CD4-positive, alpha-beta T cell (primary cell): ENCODE results near the gene SH3RF2. TPM values are rescaled to one million over a fixed set of nuclear protein-coding genes. Genes with fewer than 3 reads are reported as not detected.

Source experiments
- ATAC-seq: fragments of 200-7000 bp; cut with Tn5 transposase; one replicate; pipeline ENCODE4 v1.10.0; 2022; ENCODE audit warnings: mild to moderate bottlenecking; ENCODE audit not compliant: poor library complexity
- CTCF ChIA-PET: fragments of 350-600 bp; sonication (Branson Sonifier 250); formaldehyde crosslinking; loops from one replicate; lab custom pipeline; 2021; ENCODE audit warnings: antibody characterized with exemption, inconsistent platforms; lab: Charles Lee
- POLR2A ChIA-PET: fragments of 350-600 bp; sonication (Branson Sonifier 250); formaldehyde crosslinking; loops from one replicate; lab custom pipeline; 2021; ENCODE audit warnings: antibody characterized with exemption, inconsistent platforms; lab: Charles Lee
- DNase-seq, 14 experiments: peaks; one replicate each; pipeline ENCODE4 v3.0.0-alpha.2; 2013 to 2020; ENCODE audit warnings: mixed read lengths in 2 of 14
- H3K27ac ChIP-seq, 2 donors: one replicate each; pipeline versions ENCODE4 v1.5.1 to v1.7.0; 2013; ENCODE audit warnings: low read length in 2 of 2, low read depth in 1 of 2, mild to moderate bottlenecking in 1 of 2
- H3K27me3 ChIP-seq, 2 experiments: 1 replicate in 1 of 2; 2 replicates in 1 of 2; pipeline versions ENCODE4 v1.6.1 to v1.7.0; 2013; ENCODE audit warnings: low read length in 2 of 2, control low read depth in 1 of 2, mild to moderate bottlenecking in 1 of 2, moderate library complexity in 1 of 2; ENCODE audit not compliant: insufficient read depth in 2 of 2, control insufficient read depth in 1 of 2
- H3K36me3 ChIP-seq: one replicate; pipeline ENCODE4 v1.6.1; 2013; ENCODE audit warnings: low read length, control low read depth; ENCODE audit not compliant: insufficient read depth
- H3K4me1 ChIP-seq: one replicate; pipeline ENCODE4 v1.6.1; 2013; ENCODE audit warnings: low read length, control low read depth; ENCODE audit not compliant: insufficient read depth
- H3K4me3 ChIP-seq: one replicate; pipeline ENCODE4 v1.5.1; 2013; ENCODE audit warnings: mild to moderate bottlenecking, low read length, moderate library complexity
- H3K9me3 ChIP-seq, 2 experiments: 1 replicate in 1 of 2; 2 replicates in 1 of 2; pipeline versions ENCODE4 v1.6.1 to v1.7.0; 2013; ENCODE audit warnings: low read length in 2 of 2, mild to moderate bottlenecking in 2 of 2, control low read depth in 1 of 2, moderate library complexity in 1 of 2; ENCODE audit not compliant: control insufficient read depth in 1 of 2, insufficient read depth in 1 of 2
- H3K27ac Mint-ChIP-seq: one replicate; pipeline ENCODE4 v1.8.0; 2020; ENCODE audit warnings: mixed read lengths
- H3K27me3 Mint-ChIP-seq: one replicate; pipeline ENCODE4 v1.8.0; 2021; ENCODE audit warnings: mixed read lengths
- H3K36me3 Mint-ChIP-seq: one replicate; pipeline ENCODE4 v1.8.0; 2021; ENCODE audit warnings: low read depth, mixed read lengths
- H3K4me1 Mint-ChIP-seq: one replicate; pipeline ENCODE4 v1.8.0; 2021; ENCODE audit warnings: low read depth, mixed read lengths
- H3K4me3 Mint-ChIP-seq: one replicate; pipeline ENCODE4 v1.8.0; 2020; ENCODE audit warnings: mild to moderate bottlenecking, mixed read lengths
- H3K9me3 Mint-ChIP-seq: one replicate; pipeline ENCODE4 v1.8.0; 2020; ENCODE audit warnings: mixed read lengths
- CTCF ChIP-seq: fragments of 200-600 bp; IDR thresholded peaks from one replicate; pipeline ENCODE4 v1.8.0; 2022; ENCODE audit warnings: antibody characterized with exemption, mild to moderate bottlenecking
- intact Hi-C, 2 experiments: fragments of 100-400 bp; cut with DNase I in 1 of 2; cut with micrococcal nuclease in 1 of 2; formaldehyde crosslinking; loops; one replicate each; pipeline versions ENCODE4 v1.15.1 to v1.9.0; 2023 to 2025; cut with DNase I, micrococcal nuclease
- total RNA-seq, 174 experiments: library from RNA in 2 of 174; stranded (reverse) in 2 of 174; gene quantifications; one replicate each; pipeline ENCODE4 v1.2.3 and lab custom pipeline; 2021 to 2026

SH3RF2 gene
- total RNA-seq, 2 experiments from 2014 or later: 0.11 to 0.42 TPM

DNA sequence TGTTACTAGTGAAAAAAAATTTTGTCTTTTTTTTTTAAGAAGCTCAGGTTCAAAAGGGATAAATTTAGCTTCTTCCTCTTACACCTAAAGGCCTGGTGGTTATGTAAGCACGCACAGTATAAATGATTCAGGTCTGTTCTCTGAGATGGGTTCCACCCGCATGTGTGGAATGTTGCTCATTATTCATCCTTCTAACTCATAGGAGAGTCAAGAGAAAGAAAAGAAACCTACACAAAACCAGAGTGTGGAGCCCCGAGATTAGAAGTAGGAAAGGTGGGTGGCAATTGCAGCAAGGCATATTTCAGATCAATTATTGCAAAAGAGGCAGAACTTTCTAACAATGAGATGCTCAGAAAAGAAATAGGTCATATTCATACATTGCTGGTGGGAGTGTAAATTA, 155.5 kb downstream of the SH3RF2 start:
- POLR2A ChIA-PET: no interaction called here
- no peak for TF ChIP-seq CTCF
- Histone ChIP-seq H3K36me3 (no peaks in the 10 kb centered on the region), H3K27ac (no peak overlapping the region), H3K9me3 (no peaks in the 10 kb centered on the region), H3K27me3 (no peaks in the 10 kb centered on the region), H3K4me3 (no peak overlapping the region), H3K4me1 (no peaks in the 10 kb centered on the region)
- Mint-ChIP-seq H3K4me3 (no peak overlapping the region), H3K36me3 (no peaks in the 10 kb centered on the region), H3K9me3 (no peaks in the 10 kb centered on the region), H3K27ac (no peak overlapping the region), H3K4me1 (no peaks in the 10 kb centered on the region), H3K27me3 (no peaks in the 10 kb centered on the region)
- CTCF ChIA-PET: no interaction called here
- ATAC-seq: no peak
- DNase-seq: no peak
- intact Hi-C loops: no loop called here

GRCh38 chr5:146098047-146098446, 161.7 kb downstream of the SH3RF2 start:
- Mint-ChIP-seq H3K4me1 (no peaks in the 10 kb centered on the region), H3K4me3 (no peak overlapping the region), H3K36me3 (no peaks in the 10 kb centered on the region), H3K27ac (no peak overlapping the region), H3K27me3 (no peaks in the 10 kb centered on the region), H3K9me3 (no peaks in the 10 kb centered on the region)
- intact Hi-C loops: no loop called here
- no peak overlapping the region for H3K27ac ChIP-seq
- no peaks in the 10 kb centered on the region for H3K27me3 ChIP-seq
- CTCF ChIA-PET: no interaction called here
- ATAC-seq (no peak), DNase-seq (no peak)
- H3K36me3 ChIP-seq: no peaks in the 10 kb centered on the region
- H3K4me1 ChIP-seq: no peaks in the 10 kb centered on the region
- no peaks in the 10 kb centered on the region for H3K9me3 ChIP-seq
- H3K4me3 ChIP-seq: no peak overlapping the region
- POLR2A ChIA-PET: no interaction called here
- no peak for TF ChIP-seq CTCF

DNA sequence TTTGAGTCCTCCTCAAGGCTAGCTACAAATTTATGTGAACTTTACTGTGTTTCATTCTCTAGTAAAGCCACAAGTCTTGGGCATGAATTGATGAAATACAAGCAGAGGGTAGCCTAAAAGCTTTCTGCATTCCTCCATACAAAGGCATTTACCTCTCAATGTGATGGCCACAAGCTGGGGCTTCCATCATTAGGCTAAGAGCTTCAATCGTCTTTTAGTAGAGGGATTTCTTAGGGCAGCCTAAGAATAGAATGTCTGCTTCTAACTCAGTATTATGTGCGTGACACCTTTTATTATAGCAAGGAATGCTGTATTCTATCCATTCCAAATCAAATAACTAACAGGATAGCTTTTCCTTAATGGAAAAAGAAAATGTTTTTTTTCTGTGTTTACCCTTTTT, 165.3 kb downstream of the SH3RF2 start:
- intact Hi-C loops: no loop called here
- POLR2A ChIA-PET: no interaction called here
- no peaks in the 10 kb centered on the region for H3K27me3 Mint-ChIP-seq

More for the DNA sequence above, 165.3 kb downstream of the SH3RF2 start:
- TF ChIP-seq CTCF: no peak
- H3K4me1 ChIP-seq: no peaks in the 10 kb centered on the region
- no peaks in the 10 kb centered on the region for H3K9me3 Mint-ChIP-seq
- H3K4me3 Mint-ChIP-seq: no peak overlapping the region
- H3K36me3 Mint-ChIP-seq: no peaks in the 10 kb centered on the region
- ATAC-seq (no peak), DNase-seq (no peak)
- H3K27ac Mint-ChIP-seq: no peak overlapping the region
- no peaks in the 10 kb centered on the region for H3K36me3 ChIP-seq
- no peaks in the 10 kb centered on the region for H3K27me3 ChIP-seq
- CTCF ChIA-PET: interaction anchor here (0.6 kb wide), 1 partner anchor 25 kb away, joined by 4 read pairs; no protein-coding TSS in a partner anchor
- H3K4me1 Mint-ChIP-seq: no peaks in the 10 kb centered on the region
- no peaks in the 10 kb centered on the region for H3K9me3 ChIP-seq
- H3K4me3 ChIP-seq: no peak overlapping the region
- no peak overlapping the region for H3K27ac ChIP-seq
